ENCODE data around the gene ELMO1.

Gene ELMO1

GRCh38 chr7:37410305-37411229, 38.1 kb downstream of the ELMO1 start:
- DNase-seq (ENCODE audit: insufficient read length, low spot score) (no peak), FAIRE-seq (no peak)
- TF ChIP-seq CTCF (IDR thresholded peaks at IDR 0.05; ENCODE audit: insufficient read depth, missing control alignments), result no peak

GRCh38 chr7:37409461-37409860, 39.2 kb downstream of the ELMO1 start:
- FAIRE-seq (no peak), DNase-seq (ENCODE audit: insufficient read length, low spot score) (no peak)
- no peak for TF ChIP-seq CTCF (IDR thresholded peaks at IDR 0.05; ENCODE audit: insufficient read depth, missing control alignments)

- no peak for TF ChIP-seq CTCF (IDR thresholded peaks at IDR 0.05; ENCODE audit: insufficient read depth, missing control alignments)
Measured at GRCh38 chr7:37408291-37409228, 40.1 kb downstream of the ELMO1 start.

GRCh38 chr7:37405603-37406122, 43.0 kb downstream of the ELMO1 start:
- FAIRE-seq (no peak), DNase-seq (ENCODE audit: insufficient read length, low spot score) (no peak)
- no peak for TF ChIP-seq CTCF (IDR thresholded peaks at IDR 0.05; ENCODE audit: insufficient read depth, missing control alignments)

More at GRCh38 chr7:37408291-37409228, 40.1 kb downstream of the ELMO1 start:
- FAIRE-seq (no peak), DNase-seq (ENCODE audit: insufficient read length, low spot score) (no peak)

- FAIRE-seq (no peak), DNase-seq (ENCODE audit: insufficient read length, low spot score) (no peak)
- no peak for TF ChIP-seq CTCF (IDR thresholded peaks at IDR 0.05; ENCODE audit: insufficient read depth, missing control alignments)
Measured at GRCh38 chr7:37405128-37405527, 43.5 kb downstream of the ELMO1 start.

GRCh38 chr7:37399876-37400421, 48.7 kb downstream of the ELMO1 start:
- no peak for DNase-seq (ENCODE audit: insufficient read length, low spot score)
- TF ChIP-seq CTCF (IDR thresholded peaks at IDR 0.05; ENCODE audit: insufficient read depth, missing control alignments), result no peak
- no peak for FAIRE-seq
